ENCODE data around the gene PGBD2. TPM values are rescaled to one million over a fixed set of nuclear protein-coding genes. Genes with fewer than 3 reads are reported as not detected.
A peak's percentile ranks its signal among the peaks of the same experiment; 100 is the strongest.

PGBD2 gene
- total and polyA plus RNA-seq, 2 of the 4 experiments (the other 2 are of a cell fraction), result 4.8 to 6.8 TPM

- DNase-seq (no peak), ATAC-seq (ENCODE audit: low read depth) (no peak)
- Histone ChIP-seq H3K4me1 (ENCODE audit: control insufficient read depth, insufficient read depth, low read length) (no peaks in the 10 kb centered on the region), H3K36me3 (ENCODE audit: control insufficient read depth, insufficient read depth, low read length) (no peaks in the 10 kb centered on the region), H2AK9ac (replicated peaks; ENCODE audit: low read depth, low read length, poor library complexity) (no peak overlapping the region), H3K9me1 (ENCODE audit: insufficient read depth, low read length) (no peaks in the 10 kb centered on the region; the same call in 1 of the 2 replicates), H3K23ac (ENCODE audit: low read depth, low read length) (no peak overlapping the region; the same call in 1 of the 2 replicates), H3K4me3 (ENCODE audit: insufficient read depth, low read depth, low read length) (peak overlapping the region; percentile 31; the same call in 1 of the 2 replicates), H3K56ac (ENCODE audit: extremely low read depth, insufficient read depth, low read length) (no peak overlapping the region), H3K27me3 (ENCODE audit: control insufficient read depth, insufficient read depth, low read length) (no peaks in the 10 kb centered on the region), H2BK20ac (ENCODE audit: low read depth, low read length) (no peak overlapping the region), H2AFZ (replicated peaks; ENCODE audit: low read length, poor library complexity) (peak overlapping the region; percentile 88), H3K79me1 (ENCODE audit: low read depth in 1 of 2, low read length in 2 of 2) (no peaks in the 10 kb centered on the region), H2AK5ac (ENCODE audit: low read depth, low read length) (no peak overlapping the region), H4K5ac (ENCODE audit: low read depth, low read length) (no peak overlapping the region), H3K9ac (ENCODE audit: low read depth, low read length) (0 out of 2 replicates have a peak overlapping the region, but pooled peaks have one; percentile 10), H3K18ac (ENCODE audit: low read depth, low read length) (no peak overlapping the region), H4K8ac (ENCODE audit: low read depth in 2 of 2, low read length in 2 of 2) (0 out of 4 replicates have a peak overlapping the region, but pooled peaks have one; percentile 40 to 58), H3K27ac (ENCODE audit: insufficient read depth, low read length) (no peak overlapping the region), H4K91ac (ENCODE audit: insufficient read depth, low read depth, low read length) (no peak overlapping the region), H3K14ac (replicated peaks; ENCODE audit: low read depth, low read length) (no peak overlapping the region; the same call in 1 of the 2 replicates), H3K4me2 (ENCODE audit: low read depth, low read length) (peak overlapping the region; percentile 41), H2BK15ac (ENCODE audit: low read depth, low read length) (no peak overlapping the region), H3K9me3 (ENCODE audit: control insufficient read depth, insufficient read depth, low read length) (no peaks in the 10 kb centered on the region), H3K4ac (ENCODE audit: low read depth, low read length) (peak overlapping the region; percentile 32; the same call in 1 of the 2 replicates), H4K20me1 (ENCODE audit: insufficient read depth, low read length) (peaks cover 10% of the 10 kb centered on the region), H2BK120ac (ENCODE audit: low read depth, low read length) (no peak overlapping the region), H2BK5ac (ENCODE audit: low read depth, low read length, poor library complexity, severe bottlenecking) (peak overlapping the region; percentile 53)
- in situ Hi-C loops (cut with MboI; ENCODE audit: low sequenced_read_pairs) (no loop called here), intact Hi-C loops (cut with micrococcal nuclease) (no loop called here), dilution Hi-C loops (cut with HindIII; ENCODE audit: low sequenced_read_pairs, unreplicated experiment) (no loop called here)
- TF ChIP-seq FOS (IDR thresholded peaks at IDR 0.05; ENCODE audit: low read depth, low read length) (no peak), SMC3 (IDR thresholded peaks at IDR 0.05; ENCODE audit: low read depth, low read length) (no peak), MAFK (IDR thresholded peaks at IDR 0.05; ENCODE audit: low read depth, low read length) (no peak), CHD1 (IDR thresholded peaks at IDR 0.05; ENCODE audit: low read depth, low read length) (no peak), ELK1 (IDR thresholded peaks at IDR 0.05; ENCODE audit: borderline replicate concordance, low read depth, low read length) (no peak), NFE2L2 (IDR thresholded peaks at IDR 0.05; ENCODE audit: low read depth, low read length) (no peak), MXI1 (IDR thresholded peaks at IDR 0.05; ENCODE audit: borderline replicate concordance, low read depth, low read length) (no peak), POLR2A (IDR thresholded peaks at IDR 0.05; ENCODE audit: low read depth, low read length) (no peak), CEBPB (IDR thresholded peaks at IDR 0.05; ENCODE audit: low read depth, low read length) (no peak), BHLHE40 (IDR thresholded peaks at IDR 0.05; ENCODE audit: low read depth, low read length) (no peak), RFX5 (IDR thresholded peaks at IDR 0.05; ENCODE audit: low read depth, low read length) (no peak), USF2 (IDR thresholded peaks at IDR 0.05; ENCODE audit: low read depth, low read length) (no peak), MAZ (IDR thresholded peaks at IDR 0.05; ENCODE audit: borderline replicate concordance, low read depth, low read length) (no peak), RAD21 (IDR thresholded peaks at IDR 0.05; ENCODE audit: low read length) (no peak), CTCF (conservative IDR thresholded peaks at IDR 0.05; ENCODE audit: low read depth, low read length) (no peak), RCOR1 (IDR thresholded peaks at IDR 0.05; ENCODE audit: insufficient replicate concordance, low read length) (no peak)
- POLR2A ChIA-PET (ENCODE audit: unreplicated experiment), result no interaction called here
- CTCF ChIA-PET, result interaction anchor here (0.7 kb wide), 1 partner anchor 56 kb away, joined by 3 read pairs; no protein-coding TSS in a partner anchor
- no TSS peak for BruUV-seq (replicated peaks)
- WGBS, 2 experiments (ENCODE audit: extremely low coverage in 2 of 2, insufficient read length in 1 of 2), result no CpG with 5 or more reads among the region's 3 CpGs
Measured at GRCh38 chr1:248871837-248872401, 34.1 kb upstream of the PGBD2 start.

All from IMR-90 (cell line).